Measurements from ENCODE around the gene FKBP15. TPM values are rescaled to one million over a fixed set of nuclear protein-coding genes. Genes with fewer than 3 reads are reported as not detected.

Gene FKBP15
- total and polyA plus RNA-seq, 2 of the 8 experiments (the other 6 are each of a cell fraction or from before 2014, with no cell fraction given) = 9.9 to 13.8 TPM

DNA sequence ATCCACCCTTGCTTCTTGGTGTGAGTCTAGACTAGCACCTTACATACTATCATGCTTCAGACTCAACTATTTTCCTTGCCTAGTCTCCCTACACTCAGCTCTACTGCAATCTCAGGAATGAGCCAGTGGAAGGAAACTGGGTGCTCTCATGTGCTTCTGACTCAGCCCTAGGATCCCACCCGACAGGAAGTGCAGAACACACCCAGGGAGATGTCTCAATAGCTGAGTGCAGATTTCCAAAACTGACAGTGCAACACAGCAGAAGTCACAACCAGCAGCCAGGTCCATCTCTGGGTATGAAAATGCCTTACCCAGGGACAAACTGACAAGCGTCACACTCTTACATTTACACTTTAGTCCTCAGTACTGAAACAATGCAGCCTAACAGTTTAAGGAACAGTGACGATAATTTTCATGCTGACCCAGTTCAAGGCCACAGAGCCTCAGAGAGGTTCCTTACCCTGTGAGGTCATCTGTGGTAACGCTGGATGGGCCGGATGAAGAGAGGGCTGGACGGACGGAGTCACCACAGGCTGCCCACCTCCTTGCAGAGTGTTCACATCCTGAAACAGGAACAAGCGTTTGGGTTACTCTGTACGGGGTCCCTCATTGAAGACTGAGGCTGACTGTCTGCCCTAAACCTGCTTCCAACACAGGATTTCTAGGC, 33.0 kb downstream of the FKBP15 start:
- Histone ChIP-seq H3K18ac (ENCODE audit: extremely low read depth, low read length) (no peak overlapping the region), H3K4me1 (replicated peaks in 1 of 4; ENCODE audit: control insufficient read depth in 3 of 4, insufficient read depth in 4 of 4, low read length in 3 of 4) (no peaks in the 10 kb centered on the region), H2AK5ac (ENCODE audit: low read depth, low read length) (no peak overlapping the region), H3K36me3 (ENCODE audit: control insufficient read depth in 2 of 4, insufficient read depth in 4 of 4, low read length in 3 of 4) (peaks cover 0 to 54% (median 25%) of the 10 kb centered on the region in 4 experiments; a peak in 7 of 8 replicates), H4K8ac (ENCODE audit: extremely low read depth, insufficient read depth, low read length) (no peak overlapping the region), H2BK120ac (replicated peaks; ENCODE audit: low read depth, low read length) (no peak overlapping the region), H3K14ac (ENCODE audit: insufficient read length) (no peak overlapping the region), H3K23ac (ENCODE audit: insufficient read length) (no peak overlapping the region), H2BK5ac (ENCODE audit: low read depth, low read length) (no peak overlapping the region), H2AFZ (ENCODE audit: low read length) (no peak overlapping the region), H2BK12ac (ENCODE audit: low read depth, low read length) (no peak overlapping the region), H2BK15ac (ENCODE audit: low read length) (no peak overlapping the region), H3K23me2 (ENCODE audit: low read depth, low read length) (no peaks in the 10 kb centered on the region), H3K27me3 (replicated peaks in 1 of 4; ENCODE audit: control insufficient read depth in 3 of 4, extremely low read depth in 1 of 4, insufficient read depth in 3 of 4, low read length in 3 of 4) (no peaks in the 10 kb centered on the region), H3K56ac (replicated peaks; ENCODE audit: insufficient read length, low read depth, low read length) (no peak overlapping the region), H3K4me3 (ENCODE audit: extremely low read depth in 1 of 4, insufficient read depth in 2 of 4, low read depth in 3 of 4, low read length in 4 of 4) (no peak overlapping the region), H3K9ac (replicated peaks in 1 of 4; ENCODE audit: extremely low read depth in 1 of 4, low read depth in 3 of 4, low read length in 3 of 4) (no peak overlapping the region), H3K27ac (ENCODE audit: low read depth, low read length) (no peak overlapping the region), H3K9me3 (ENCODE audit: insufficient read depth in 2 of 2, low read depth in 1 of 2, low read length in 1 of 2) (no peaks in the 10 kb centered on the region), H2BK20ac (ENCODE audit: low read length) (no peak overlapping the region), H3K79me1 (ENCODE audit: low read depth, low read length) (no peaks in the 10 kb centered on the region), H4K5ac (ENCODE audit: insufficient read length, low read depth, low read length) (no peak overlapping the region), H4K20me1 (replicated peaks in 1 of 2; ENCODE audit: control insufficient read depth in 1 of 2, insufficient read depth in 2 of 2, low read length in 2 of 2) (peaks cover 0 to 1% of the 10 kb centered on the region in 2 experiments), H3K4me2 (ENCODE audit: insufficient read depth in 1 of 2, low read depth in 2 of 2, low read length in 2 of 2) (no peak overlapping the region), H3K4ac (replicated peaks; ENCODE audit: insufficient read length, low read depth, low read length) (no peak overlapping the region), H4K91ac (replicated peaks; ENCODE audit: insufficient read length, low read length) (no peak overlapping the region), H3K79me2 (ENCODE audit: control insufficient read depth in 1 of 2, insufficient read depth in 2 of 2, low read length in 2 of 2) (no peaks in the 10 kb centered on the region)
- TF ChIP-seq EGR1 (IDR thresholded peaks at IDR 0.05; ENCODE audit: borderline replicate concordance, low read depth, low read length) (no peak), SIN3A (conservative IDR thresholded peaks at IDR 0.05 in 1 of 2, IDR thresholded peaks at IDR 0.05 in 1 of 2; ENCODE audit: low read depth in 1 of 2, low read length in 2 of 2) (no peak)
- DNase-seq (ENCODE audit: low read depth in 1 of 2, low spot score in 2 of 2) (no peak), FAIRE-seq (no peak)
- CTCF ChIA-PET (ENCODE audit: partially characterized antibody) = no interaction called here
- WGBS, 2 experiments (ENCODE audit: extremely low coverage in 1 of 2, insufficient coverage in 1 of 2, insufficient read length in 1 of 2, insufficient replicate concordance in 2 of 2, low coverage in 1 of 2, low lambda C conversion rate in 2 of 2, missing lambda C conversion rate in 1 of 2) = 89% methylated on average over 9 of the region's 9 CpGs; no CpG with 5 or more reads in 1 of the 2 experiments
- POLR2A ChIA-PET (ENCODE audit: partially characterized antibody) = interaction anchor here (1.0 kb wide), 1 partner anchor 33 kb away, joined by 3 read pairs; the partner anchor contains the start of genes FKBP15 and SLC31A1

Measured in H1 (cell line).